DND-41 (cell line): ENCODE measurements around the gene SELENOP.

Experiments used
- ATAC-seq: fragments of 200-7000 bp; cut with Tn5 transposase; 3 replicates; pipeline ENCODE4 v1.9.1; 2021; ENCODE audit warnings: low read depth; ENCODE audit not compliant: insufficient read depth
- DNase-seq: peaks from one replicate; pipeline ENCODE4 v3.0.0-alpha.2; 2020
- H2AFZ ChIP-seq: 2 replicates; pipeline ENCODE4 v1.6.0; 2012; ENCODE audit warnings: low read depth, low read length
- H3K27ac ChIP-seq: 2 replicates; pipeline ENCODE4 v1.5.1; 2012; ENCODE audit warnings: low read length, inconsistent platforms
- H3K27me3 ChIP-seq: fragments of 200-600 bp; sonication (generic); 2 replicates; pipeline ENCODE4 v1.6.0; 2012; ENCODE audit warnings: low read length, mild to moderate bottlenecking, inconsistent platforms; ENCODE audit not compliant: insufficient read depth, poor library complexity
- H3K36me3 ChIP-seq: 2 replicates; pipeline ENCODE4 v1.5.1; 2012; ENCODE audit warnings: low read length, inconsistent platforms; ENCODE audit not compliant: insufficient read depth
- H3K4me1 ChIP-seq: 2 replicates; pipeline ENCODE4 v1.5.1; 2012; ENCODE audit warnings: mild to moderate bottlenecking, low read length; ENCODE audit not compliant: insufficient read depth
- H3K4me2 ChIP-seq: 2 replicates; pipeline ENCODE4 v1.6.0; 2012; ENCODE audit warnings: mild to moderate bottlenecking, moderate library complexity, low read length, inconsistent platforms; ENCODE audit not compliant: insufficient read depth
- H3K4me3 ChIP-seq, 2 experiments: fragments of 200-600 bp in 1 of 2; shearing (Covaris generic) in 1 of 2; 2 replicates each; pipeline ENCODE4 v1.5.1; 2012 to 2016; ENCODE audit warnings: inconsistent platforms in 2 of 2, low read length in 2 of 2, mild to moderate bottlenecking in 2 of 2, low read depth in 1 of 2, moderate library complexity in 1 of 2
- H3K79me2 ChIP-seq: 2 replicates; pipeline ENCODE4 v1.6.0; 2012; ENCODE audit warnings: low read length, inconsistent platforms; ENCODE audit not compliant: insufficient read depth
- H3K9ac ChIP-seq: 2 replicates; pipeline ENCODE4 v1.6.0; 2012; ENCODE audit warnings: low read depth, mild to moderate bottlenecking, inconsistent platforms, low read length, moderate library complexity
- H3K9me3 ChIP-seq: 2 replicates; pipeline ENCODE4 v1.5.1; 2012; ENCODE audit warnings: low read length, moderate library complexity, mild to moderate bottlenecking, inconsistent platforms; ENCODE audit not compliant: insufficient read depth, severe bottlenecking
- H4K20me1 ChIP-seq: 2 replicates; pipeline ENCODE4 v1.6.0; 2012; ENCODE audit warnings: low read length; ENCODE audit not compliant: insufficient read depth
- EZH2 ChIP-seq: IDR thresholded peaks from 3 replicates; pipeline ENCODE4 v1.6.1; 2012; ENCODE audit warnings: borderline replicate concordance, low read depth, mild to moderate bottlenecking, moderate library complexity, low read length, inconsistent platforms; ENCODE audit not compliant: severe bottlenecking
- TF ChIP-seq, protein P1 (sequence below): IDR thresholded peaks from 2 replicates; pipeline ENCODE4 v1.5.1; 2012; ENCODE audit warnings: borderline replicate concordance, low read length, moderate library complexity, mild to moderate bottlenecking; ENCODE audit not compliant: poor library complexity, severe bottlenecking; ENCODE audit errors: extremely low read depth

The SELENOP gene

DNA sequence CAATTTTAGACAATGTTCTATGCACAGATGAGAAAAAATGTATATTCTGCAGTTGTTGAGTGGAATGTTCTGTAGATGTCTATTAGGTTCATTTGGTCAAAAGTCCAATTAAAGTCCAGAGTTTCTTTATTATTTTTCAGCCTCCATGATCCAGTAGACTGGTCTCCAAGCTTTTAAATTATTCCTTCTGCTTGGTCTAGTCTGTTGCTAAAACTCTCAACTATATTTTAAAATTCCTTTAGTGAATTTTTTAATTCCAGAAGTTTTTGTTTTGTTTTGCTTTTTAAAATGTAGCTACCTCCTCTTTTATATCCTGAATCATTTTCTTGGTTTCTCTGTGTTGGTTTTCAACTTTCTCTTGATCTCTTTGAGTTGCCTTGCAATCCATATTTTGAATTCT is 24.6 kb downstream of the SELENOP start:
- Histone ChIP-seq H3K36me3 (no peaks in the 10 kb centered on the region), H4K20me1 (no peaks in the 10 kb centered on the region), H3K4me1 (no peaks in the 10 kb centered on the region), H3K27me3 (no peaks in the 10 kb centered on the region), H3K4me3 (no peak overlapping the region), H3K4me2 (no peak overlapping the region), H3K79me2 (no peaks in the 10 kb centered on the region), H3K9me3 (peaks cover 4% of the 10 kb centered on the region), H3K27ac (no peak overlapping the region), H2AFZ (no peak overlapping the region), H3K9ac (no peak overlapping the region)
- ATAC-seq (no peak), DNase-seq (no peak)
- TF ChIP-seq EZH2, result no peak
- TF ChIP-seq, protein P1, sequence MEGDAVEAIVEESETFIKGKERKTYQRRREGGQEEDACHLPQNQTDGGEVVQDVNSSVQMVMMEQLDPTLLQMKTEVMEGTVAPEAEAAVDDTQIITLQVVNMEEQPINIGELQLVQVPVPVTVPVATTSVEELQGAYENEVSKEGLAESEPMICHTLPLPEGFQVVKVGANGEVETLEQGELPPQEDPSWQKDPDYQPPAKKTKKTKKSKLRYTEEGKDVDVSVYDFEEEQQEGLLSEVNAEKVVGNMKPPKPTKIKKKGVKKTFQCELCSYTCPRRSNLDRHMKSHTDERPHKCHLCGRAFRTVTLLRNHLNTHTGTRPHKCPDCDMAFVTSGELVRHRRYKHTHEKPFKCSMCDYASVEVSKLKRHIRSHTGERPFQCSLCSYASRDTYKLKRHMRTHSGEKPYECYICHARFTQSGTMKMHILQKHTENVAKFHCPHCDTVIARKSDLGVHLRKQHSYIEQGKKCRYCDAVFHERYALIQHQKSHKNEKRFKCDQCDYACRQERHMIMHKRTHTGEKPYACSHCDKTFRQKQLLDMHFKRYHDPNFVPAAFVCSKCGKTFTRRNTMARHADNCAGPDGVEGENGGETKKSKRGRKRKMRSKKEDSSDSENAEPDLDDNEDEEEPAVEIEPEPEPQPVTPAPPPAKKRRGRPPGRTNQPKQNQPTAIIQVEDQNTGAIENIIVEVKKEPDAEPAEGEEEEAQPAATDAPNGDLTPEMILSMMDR, result no peak

DNA sequence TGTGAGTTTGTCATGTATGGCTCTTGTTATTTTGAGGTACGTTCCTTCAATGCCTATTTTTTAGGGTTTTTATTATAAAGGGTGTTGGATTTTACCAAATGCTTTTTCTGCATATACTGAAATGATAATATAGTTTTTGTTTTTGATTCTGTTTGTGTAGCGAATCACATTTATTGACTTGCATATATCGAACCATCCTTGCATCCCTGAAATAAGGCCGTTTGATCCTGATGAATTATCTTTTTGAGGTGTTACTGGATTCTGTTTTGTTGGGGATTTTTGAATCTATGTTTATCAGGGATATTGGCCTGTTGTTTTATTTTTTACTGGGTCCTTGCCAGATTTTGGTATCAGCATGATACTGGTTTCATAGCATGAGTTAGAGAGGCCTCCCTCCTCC is 25.9 kb downstream of the SELENOP start:
- Histone ChIP-seq H4K20me1 (no peaks in the 10 kb centered on the region), H3K27ac (no peak overlapping the region), H3K9ac (no peak overlapping the region), H3K36me3 (no peaks in the 10 kb centered on the region), H3K79me2 (no peaks in the 10 kb centered on the region), H3K4me1 (no peaks in the 10 kb centered on the region), H3K27me3 (no peaks in the 10 kb centered on the region), H3K9me3 (peaks cover 4% of the 10 kb centered on the region), H2AFZ (no peak overlapping the region), H3K4me3 (no peak overlapping the region), H3K4me2 (no peak overlapping the region)
- TF ChIP-seq, protein P1, result no peak
- no peak for TF ChIP-seq EZH2
- DNase-seq (no peak), ATAC-seq (no peak)

DNA sequence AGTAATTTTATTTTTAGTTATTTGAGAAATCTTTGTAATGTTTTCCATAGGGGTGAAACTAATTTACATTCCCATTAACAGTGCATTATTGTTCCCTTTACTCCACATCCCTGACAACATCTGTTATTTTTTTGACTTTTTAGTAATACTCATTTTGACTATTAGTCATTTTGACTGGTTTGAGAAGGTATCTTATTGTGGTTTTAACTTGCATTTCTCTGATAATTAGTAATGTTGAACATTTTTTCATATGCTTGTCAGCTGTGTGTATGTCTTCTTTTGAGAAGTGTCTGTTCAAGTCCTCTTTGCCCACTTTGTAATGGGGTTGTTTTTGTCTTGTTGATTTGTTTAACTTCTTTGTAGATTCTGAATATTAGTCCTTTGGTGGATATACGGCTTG is 27.6 kb downstream of the SELENOP start:
- no peak overlapping the region for H2AFZ ChIP-seq
- ATAC-seq (no peak), DNase-seq (no peak)
- H3K27me3 ChIP-seq, result no peaks in the 10 kb centered on the region
- no peak overlapping the region for H3K27ac ChIP-seq
- H3K9ac ChIP-seq, result no peak overlapping the region
- no peaks in the 10 kb centered on the region for H3K79me2 ChIP-seq
- H3K4me1 ChIP-seq, result no peaks in the 10 kb centered on the region
- no peak overlapping the region for H3K4me2 ChIP-seq
- H3K4me3 ChIP-seq, result no peak overlapping the region
- H3K9me3 ChIP-seq, result peaks cover 4% of the 10 kb centered on the region
- H3K36me3 ChIP-seq, result no peaks in the 10 kb centered on the region
- no peaks in the 10 kb centered on the region for H4K20me1 ChIP-seq
- no peak for TF ChIP-seq EZH2
- TF ChIP-seq, protein P1, result no peak

DNA sequence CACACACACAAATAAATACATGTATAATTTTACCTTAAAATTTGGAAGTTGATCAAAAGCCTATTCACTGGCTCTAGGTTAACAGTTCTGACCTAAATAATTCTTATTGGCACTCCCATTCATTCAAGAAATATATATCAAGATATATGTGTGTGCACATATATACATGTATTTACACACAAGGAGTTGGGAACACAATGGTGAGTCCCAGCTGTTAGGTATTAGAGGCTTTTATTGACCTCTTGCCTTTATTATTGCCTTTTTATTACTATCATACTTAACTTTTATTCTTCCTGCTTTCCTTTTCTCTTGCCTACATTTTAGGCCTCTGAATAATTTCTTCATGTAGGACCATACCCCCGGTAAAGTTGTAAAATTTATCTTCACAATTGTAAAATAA is 30.1 kb downstream of the SELENOP start:
- Histone ChIP-seq H3K79me2 (no peaks in the 10 kb centered on the region), H3K4me1 (no peaks in the 10 kb centered on the region), H3K4me3 (no peak overlapping the region), H3K27me3 (no peaks in the 10 kb centered on the region), H3K27ac (no peak overlapping the region), H2AFZ (no peak overlapping the region), H3K9ac (no peak overlapping the region), H3K9me3 (peaks cover 2% of the 10 kb centered on the region), H4K20me1 (no peaks in the 10 kb centered on the region), H3K36me3 (no peaks in the 10 kb centered on the region), H3K4me2 (no peak overlapping the region)
- no peak for TF ChIP-seq EZH2
- TF ChIP-seq, protein P1, result no peak
- DNase-seq (no peak), ATAC-seq (no peak)
